Hematopoietic multipotent progenitor cell treated with erythropoietin and hydrocortisone succinate and interleukin-3 and kit ligand, for 4 days (in vitro differentiated cells): Measurements from ENCODE around the gene DNAH10.

Experiments used
- DNase-seq: peaks from one replicate; pipeline ENCODE4 v3.0.0-alpha.2; 2015

Gene DNAH10, protein sequence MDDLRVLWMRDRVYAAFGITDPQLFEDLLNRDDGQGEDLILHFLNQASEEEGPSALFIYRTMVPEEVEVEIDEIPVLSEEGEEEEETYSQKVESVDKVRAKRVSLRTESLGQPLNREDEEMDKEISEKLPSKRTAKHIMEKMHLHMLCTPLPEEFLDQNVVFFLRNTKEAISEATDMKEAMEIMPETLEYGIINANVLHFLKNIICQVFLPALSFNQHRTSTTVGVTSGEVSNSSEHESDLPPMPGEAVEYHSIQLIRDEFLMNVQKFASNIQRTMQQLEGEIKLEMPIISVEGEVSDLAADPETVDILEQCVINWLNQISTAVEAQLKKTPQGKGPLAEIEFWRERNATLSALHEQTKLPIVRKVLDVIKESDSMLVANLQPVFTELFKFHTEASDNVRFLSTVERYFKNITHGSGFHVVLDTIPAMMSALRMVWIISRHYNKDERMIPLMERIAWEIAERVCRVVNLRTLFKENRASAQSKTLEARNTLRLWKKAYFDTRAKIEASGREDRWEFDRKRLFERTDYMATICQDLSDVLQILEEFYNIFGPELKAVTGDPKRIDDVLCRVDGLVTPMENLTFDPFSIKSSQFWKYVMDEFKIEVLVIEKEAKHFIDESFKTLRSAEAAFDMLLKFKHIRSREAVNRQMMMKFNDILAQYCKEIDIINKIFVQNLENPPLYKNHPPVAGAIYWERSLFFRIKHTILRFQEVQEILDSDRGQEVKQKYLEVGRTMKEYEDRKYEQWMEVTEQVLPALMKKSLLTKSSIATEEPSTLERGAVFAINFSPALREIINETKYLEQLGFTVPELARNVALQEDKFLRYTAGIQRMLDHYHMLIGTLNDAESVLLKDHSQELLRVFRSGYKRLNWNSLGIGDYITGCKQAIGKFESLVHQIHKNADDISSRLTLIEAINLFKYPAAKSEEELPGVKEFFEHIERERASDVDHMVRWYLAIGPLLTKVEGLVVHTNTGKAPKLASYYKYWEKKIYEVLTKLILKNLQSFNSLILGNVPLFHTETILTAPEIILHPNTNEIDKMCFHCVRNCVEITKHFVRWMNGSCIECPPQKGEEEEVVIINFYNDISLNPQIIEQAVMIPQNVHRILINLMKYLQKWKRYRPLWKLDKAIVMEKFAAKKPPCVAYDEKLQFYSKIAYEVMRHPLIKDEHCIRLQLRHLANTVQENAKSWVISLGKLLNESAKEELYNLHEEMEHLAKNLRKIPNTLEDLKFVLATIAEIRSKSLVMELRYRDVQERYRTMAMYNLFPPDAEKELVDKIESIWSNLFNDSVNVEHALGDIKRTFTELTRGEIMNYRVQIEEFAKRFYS (N-terminal part only)

GRCh38 chr12:123761841-123762714, at the start of gene DNAH10:
TSS of gene DNAH10 (plus strand) at chr12:123762301. CDS start at chr12:123762337, 36 bp downstream.
- DNase-seq: peak; percentile 83

DNA sequence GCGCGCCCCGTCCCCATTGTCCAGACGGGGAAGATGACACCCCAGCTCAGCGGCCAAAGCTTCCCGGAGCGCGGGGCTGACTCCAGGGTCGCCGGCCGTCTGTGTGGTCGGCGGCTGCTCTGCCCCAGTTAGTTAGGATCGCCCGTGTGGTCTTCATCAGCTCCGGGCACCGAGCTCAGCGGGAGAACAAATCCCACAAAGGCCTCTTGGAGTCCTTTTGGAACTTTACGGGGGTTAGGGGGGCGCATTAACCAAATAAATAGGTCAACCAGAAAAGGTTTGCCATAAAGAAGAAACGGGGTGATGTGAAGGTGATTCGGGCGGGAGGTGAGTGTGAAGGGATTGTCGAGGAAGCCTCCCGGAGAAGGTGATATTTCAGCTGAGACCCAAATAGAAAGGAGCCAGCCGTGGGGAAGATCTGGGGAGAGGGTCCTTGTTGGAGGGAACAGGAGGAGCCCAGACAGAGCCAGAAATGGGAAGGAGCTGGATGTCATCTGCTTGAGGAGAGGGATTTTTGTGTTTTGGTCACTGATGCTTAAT, 49.3 kb upstream of the DNAH10 start:
- DNase-seq: no peak

GRCh38 chr12:123713398-123713797, 48.7 kb upstream of the DNAH10 start:
- DNase-seq: peak; percentile 81

DNA sequence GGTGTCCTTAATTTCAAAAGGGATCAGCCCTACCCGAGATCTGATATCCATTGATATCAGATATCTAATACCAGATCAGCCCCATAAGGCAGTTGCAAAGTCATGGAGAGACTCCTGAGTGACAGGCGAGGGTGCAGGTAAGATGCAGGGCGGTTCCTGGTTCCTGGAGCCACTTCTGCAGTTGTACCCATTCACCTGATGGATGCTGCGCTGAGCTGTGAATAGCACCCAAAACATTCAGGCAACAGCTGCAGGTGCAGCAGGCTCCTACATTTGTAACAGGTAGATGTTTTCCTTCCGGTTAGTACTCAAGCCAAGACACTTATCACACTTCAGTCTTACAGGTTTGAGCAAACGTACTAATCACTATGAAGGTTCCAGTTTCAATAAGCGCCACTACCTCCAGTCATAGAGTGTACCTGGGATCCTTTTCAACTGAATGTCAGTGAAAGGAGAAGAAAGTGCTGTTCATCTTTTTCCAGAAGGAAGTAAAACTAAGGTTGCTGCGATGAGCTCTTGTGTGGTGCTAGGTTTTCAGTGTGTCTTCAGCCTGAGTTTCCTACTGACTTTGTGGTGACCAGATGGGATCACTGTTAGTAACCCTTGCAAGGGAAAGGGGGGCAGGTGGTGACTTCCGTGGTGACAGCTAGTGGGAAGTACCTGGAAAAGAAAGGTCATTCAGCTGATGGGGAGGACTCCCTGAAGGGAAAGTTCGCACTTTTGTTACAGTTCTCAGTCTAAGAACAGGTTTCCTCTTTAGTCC, 48.1 kb upstream of the DNAH10 start:
- peak; percentile 51 for DNase-seq

- no peak for DNase-seq
Observed at GRCh38 chr12:123715195-123715594, 46.9 kb upstream of the DNAH10 start.

- DNase-seq: peak; percentile 54
Observed at GRCh38 chr12:123717350-123717749, 44.8 kb upstream of the DNAH10 start.

- peak; percentile 42 for DNase-seq
Observed at GRCh38 chr12:123720141-123720814, 41.8 kb upstream of the DNAH10 start.

GRCh38 chr12:123721245-123721644, 40.9 kb upstream of the DNAH10 start:
- DNase-seq: no peak

DNA sequence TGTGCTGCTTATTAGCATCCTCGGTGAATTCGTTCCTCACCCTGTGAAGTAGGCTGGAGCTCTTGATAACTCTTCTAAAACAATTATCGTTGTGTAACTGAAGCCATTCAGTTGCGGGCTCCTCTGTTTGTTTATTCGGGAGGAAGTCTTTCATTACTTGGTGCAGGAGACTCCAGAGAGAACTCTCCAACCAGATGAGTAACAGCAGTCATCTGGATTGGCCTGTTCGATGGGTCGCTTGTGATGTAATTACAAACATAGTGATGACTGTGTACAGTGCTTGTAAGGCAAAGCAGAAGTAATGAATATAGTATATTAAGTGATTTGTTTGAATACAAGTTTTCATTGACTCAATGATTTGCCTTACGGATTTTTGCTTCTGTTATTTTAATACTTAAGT, 39.1 kb upstream of the DNAH10 start:
- no peak for DNase-seq

GRCh38 chr12:123723765-123724164, 38.3 kb upstream of the DNAH10 start:
- no peak for DNase-seq

DNA sequence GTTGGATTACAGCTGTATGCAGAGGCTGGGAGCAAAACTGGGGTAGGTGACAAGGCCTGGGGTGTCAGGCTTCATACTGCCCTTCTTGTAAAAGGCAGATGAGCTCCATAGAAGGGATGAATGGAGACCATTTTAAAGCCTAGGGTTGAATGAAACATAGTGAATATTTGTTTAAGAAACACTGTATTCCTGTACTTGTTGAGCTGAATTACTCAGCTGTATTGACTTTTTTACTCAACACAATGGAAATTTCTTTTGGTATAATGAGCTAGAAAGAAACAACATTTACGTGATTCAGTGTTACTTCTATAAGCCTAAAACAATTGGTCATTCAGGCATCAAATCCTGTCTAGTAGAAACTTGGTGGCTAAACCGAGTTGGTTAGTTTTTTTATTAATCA, 35.9 kb upstream of the DNAH10 start:
- no peak for DNase-seq

DNA sequence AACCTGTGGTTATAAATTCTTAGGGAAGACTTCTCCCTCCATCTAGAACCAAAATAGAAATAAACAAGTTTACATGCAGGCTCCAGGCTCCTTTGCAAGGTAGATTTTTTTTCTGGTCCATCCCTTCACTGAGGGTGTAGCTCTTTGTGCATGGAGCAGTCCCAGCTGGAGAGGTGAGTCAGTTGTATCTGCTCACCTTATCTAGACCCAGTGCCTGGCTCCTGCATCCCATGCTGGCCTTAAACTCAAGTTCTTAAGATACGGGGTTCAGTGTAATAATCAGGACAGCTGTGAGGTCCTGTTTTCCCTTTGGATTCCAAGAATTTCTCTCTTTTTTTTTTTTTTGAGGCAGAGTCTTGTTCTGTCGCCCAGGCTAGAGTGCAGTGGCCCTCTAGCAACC, 35.1 kb upstream of the DNAH10 start:
- DNase-seq: no peak

DNA sequence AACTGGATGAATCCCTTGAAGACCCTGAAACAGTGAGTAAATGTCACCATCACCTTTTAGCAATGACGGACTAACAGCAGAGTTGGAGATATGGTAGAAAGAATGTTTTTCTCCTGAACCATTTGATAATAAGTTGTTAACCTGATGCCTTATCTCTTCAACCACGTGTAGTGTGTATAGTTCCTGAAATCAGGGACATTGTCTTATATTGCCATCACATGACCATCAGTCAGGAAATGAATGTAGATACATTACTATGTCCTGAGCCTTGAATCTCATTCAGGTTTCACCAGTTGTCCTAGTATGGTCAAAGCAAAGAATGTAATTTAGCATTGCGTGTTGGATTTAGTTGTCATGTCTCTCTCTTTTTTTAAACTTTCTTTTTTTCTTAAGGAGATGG, 34.2 kb upstream of the DNAH10 start:
- no peak for DNase-seq

- DNase-seq: no peak
Observed at GRCh38 chr12:123731596-123731995, 30.5 kb upstream of the DNAH10 start.

DNA sequence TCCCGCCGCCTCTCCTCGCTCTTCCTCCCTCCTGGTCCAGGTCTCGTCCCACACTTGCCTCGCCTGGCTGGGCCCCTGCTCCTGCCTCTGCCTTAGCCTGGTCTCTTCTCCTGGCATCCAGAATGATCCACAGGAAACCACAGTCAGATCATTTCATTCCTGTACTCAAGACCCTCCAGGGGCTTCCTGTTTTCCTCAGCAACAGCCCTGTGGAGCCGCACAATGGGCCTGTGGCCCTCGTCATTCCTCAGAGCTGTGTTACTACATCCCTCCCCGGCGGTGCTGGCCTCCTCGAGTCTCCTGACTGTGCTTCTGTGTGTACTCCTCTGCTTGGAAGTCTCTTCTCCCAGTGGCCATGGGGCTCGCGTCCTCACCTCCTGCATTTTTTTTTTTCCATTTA, 29.9 kb upstream of the DNAH10 start:
- DNase-seq: no peak

- DNase-seq: no peak
Observed at GRCh38 chr12:123733229-123733628, 28.9 kb upstream of the DNAH10 start.

DNA sequence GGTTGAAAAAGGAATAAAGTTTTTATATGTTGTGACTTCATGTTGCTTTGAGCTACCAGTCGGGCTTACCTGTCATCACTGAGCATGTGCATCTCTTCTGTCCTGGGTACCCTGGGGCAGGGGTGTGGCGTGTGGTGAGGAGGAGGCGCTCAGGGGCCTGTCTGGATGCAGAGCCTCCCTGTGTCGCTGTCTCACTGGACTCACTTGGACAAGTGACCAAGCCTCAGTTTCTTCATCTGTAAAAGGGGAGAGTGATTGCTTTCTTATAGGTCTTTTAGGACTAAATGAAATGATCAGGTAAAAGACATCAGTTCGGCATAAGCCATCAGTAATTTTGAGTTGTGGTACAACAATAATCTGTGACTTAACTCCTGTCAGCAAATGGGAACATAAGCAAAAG, 27.8 kb upstream of the DNAH10 start:
- DNase-seq: no peak

GRCh38 chr12:123741937-123742572, 20.0 kb upstream of the DNAH10 start:
- DNase-seq: no peak

GRCh38 chr12:123743002-123743401, 19.1 kb upstream of the DNAH10 start:
- DNase-seq: peak; percentile 97

- peak; percentile 74 for DNase-seq
Observed at GRCh38 chr12:123744836-123745235, 17.3 kb upstream of the DNAH10 start.
